Adrenal gland (tissue), 5 donors: ENCODE results near the gene CNTLN.

Source experiments
- POLR2A ChIP-seq, 2 donors: fragments of 450-650 bp; IDR thresholded peaks; one replicate each; pipeline ENCODE4 v1.6.1; 2017; ENCODE audit warnings: antibody characterized with exemption in 2 of 2, mild to moderate bottlenecking in 2 of 2, moderate library complexity in 1 of 2
- TF ChIP-seq, protein P1 (sequence below), 6 experiments: fragments of 450-650 bp in 4 of 6; fragments of 200-600 bp in 2 of 6; sonication (generic) in 1 of 6; IDR thresholded peaks; 1 replicate in 5 of 6; 2 replicates in 1 of 6; pipeline versions ENCODE4 v1.5.1 to v1.8.0; 2016 to 2021; ENCODE audit warnings: antibody characterized with exemption in 6 of 6, mild to moderate bottlenecking in 2 of 6, moderate library complexity in 1 of 6
- donor health status: DM: no; HTN: no; CAD: no.

DNA sequence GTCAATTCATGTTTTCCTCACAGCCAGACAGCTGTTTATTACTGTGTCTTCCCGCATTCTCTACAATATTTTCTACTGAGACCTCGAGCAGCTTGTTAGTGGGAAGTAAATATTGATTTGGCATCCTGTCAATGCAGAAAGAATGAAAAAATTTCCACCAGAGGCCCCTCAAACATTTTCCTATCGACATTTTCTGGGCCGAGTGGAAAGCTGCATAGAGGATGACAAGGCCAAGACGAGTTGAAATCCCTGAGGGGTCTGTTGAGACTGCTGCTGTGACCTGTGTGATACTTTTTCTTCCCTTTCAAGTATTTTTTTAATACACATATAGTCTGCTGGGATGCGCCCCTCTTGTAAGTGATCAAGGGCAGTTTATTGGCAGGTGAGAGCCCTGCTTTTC lies 352.6 kb downstream of the CNTLN start:
- TF ChIP-seq, protein P1, sequence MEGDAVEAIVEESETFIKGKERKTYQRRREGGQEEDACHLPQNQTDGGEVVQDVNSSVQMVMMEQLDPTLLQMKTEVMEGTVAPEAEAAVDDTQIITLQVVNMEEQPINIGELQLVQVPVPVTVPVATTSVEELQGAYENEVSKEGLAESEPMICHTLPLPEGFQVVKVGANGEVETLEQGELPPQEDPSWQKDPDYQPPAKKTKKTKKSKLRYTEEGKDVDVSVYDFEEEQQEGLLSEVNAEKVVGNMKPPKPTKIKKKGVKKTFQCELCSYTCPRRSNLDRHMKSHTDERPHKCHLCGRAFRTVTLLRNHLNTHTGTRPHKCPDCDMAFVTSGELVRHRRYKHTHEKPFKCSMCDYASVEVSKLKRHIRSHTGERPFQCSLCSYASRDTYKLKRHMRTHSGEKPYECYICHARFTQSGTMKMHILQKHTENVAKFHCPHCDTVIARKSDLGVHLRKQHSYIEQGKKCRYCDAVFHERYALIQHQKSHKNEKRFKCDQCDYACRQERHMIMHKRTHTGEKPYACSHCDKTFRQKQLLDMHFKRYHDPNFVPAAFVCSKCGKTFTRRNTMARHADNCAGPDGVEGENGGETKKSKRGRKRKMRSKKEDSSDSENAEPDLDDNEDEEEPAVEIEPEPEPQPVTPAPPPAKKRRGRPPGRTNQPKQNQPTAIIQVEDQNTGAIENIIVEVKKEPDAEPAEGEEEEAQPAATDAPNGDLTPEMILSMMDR (IDR thresholded peaks at IDR 0.05): no peak
- TF ChIP-seq POLR2A (IDR thresholded peaks at IDR 0.05): no peak
